ENCODE data around the gene SP140. TPM values are rescaled to one million over a fixed set of nuclear protein-coding genes. Genes with fewer than 3 reads are reported as not detected.

SP140 gene
- total RNA-seq, 4 donors from 2014 or later, result 0.65 to 2.5 (median 2.5) TPM; not detected in 1

DNA sequence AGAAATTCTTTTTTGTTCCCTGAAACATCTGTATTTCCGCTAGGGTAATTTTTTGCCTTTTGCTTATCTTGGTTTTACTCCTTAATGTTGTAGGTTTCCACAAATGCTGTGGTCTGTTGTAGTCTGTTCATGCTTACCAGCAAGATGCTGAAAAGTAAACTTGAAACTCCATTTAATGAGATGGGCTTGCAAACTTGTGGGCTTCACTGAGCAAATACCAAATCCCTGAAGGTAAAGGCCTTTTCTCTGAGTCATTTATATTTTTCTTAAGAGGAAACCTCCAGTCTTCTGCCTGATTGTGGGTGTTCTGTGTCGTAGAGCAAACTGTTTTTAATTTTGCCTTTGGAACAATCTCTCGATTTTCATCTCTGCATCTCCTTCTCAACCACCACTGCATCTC lies 9.3 kb downstream of the SP140 start:
- Histone ChIP-seq H3K4me1 (no peaks in the 10 kb centered on the region), H3K9me3 (peaks cover 0 to 14% (median 0%) of the 10 kb centered on the region in 4 donors), H3K27me3 (no peaks in the 10 kb centered on the region), H3K36me3 (no peaks in the 10 kb centered on the region), H3K4me3 (no peak overlapping the region), H3K27ac (replicated peaks in 1 of 4) (no peak overlapping the region)
- no peak for DNase-seq (ENCODE audit: extremely low spot score)
- intact Hi-C loops (cut with DNase I), result no loop called here
- 82% methylated on average over 3 of the region's 3 CpGs for WGBS
- TF ChIP-seq EP300 (IDR thresholded peaks at IDR 0.05) (no peak), POLR2AphosphoS5 (IDR thresholded peaks at IDR 0.05) (no peak), POLR2A (IDR thresholded peaks at IDR 0.05; ENCODE audit: low read depth) (no peak)
- TF ChIP-seq, protein P1, sequence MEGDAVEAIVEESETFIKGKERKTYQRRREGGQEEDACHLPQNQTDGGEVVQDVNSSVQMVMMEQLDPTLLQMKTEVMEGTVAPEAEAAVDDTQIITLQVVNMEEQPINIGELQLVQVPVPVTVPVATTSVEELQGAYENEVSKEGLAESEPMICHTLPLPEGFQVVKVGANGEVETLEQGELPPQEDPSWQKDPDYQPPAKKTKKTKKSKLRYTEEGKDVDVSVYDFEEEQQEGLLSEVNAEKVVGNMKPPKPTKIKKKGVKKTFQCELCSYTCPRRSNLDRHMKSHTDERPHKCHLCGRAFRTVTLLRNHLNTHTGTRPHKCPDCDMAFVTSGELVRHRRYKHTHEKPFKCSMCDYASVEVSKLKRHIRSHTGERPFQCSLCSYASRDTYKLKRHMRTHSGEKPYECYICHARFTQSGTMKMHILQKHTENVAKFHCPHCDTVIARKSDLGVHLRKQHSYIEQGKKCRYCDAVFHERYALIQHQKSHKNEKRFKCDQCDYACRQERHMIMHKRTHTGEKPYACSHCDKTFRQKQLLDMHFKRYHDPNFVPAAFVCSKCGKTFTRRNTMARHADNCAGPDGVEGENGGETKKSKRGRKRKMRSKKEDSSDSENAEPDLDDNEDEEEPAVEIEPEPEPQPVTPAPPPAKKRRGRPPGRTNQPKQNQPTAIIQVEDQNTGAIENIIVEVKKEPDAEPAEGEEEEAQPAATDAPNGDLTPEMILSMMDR (IDR thresholded peaks at IDR 0.05), result no peak

DNA sequence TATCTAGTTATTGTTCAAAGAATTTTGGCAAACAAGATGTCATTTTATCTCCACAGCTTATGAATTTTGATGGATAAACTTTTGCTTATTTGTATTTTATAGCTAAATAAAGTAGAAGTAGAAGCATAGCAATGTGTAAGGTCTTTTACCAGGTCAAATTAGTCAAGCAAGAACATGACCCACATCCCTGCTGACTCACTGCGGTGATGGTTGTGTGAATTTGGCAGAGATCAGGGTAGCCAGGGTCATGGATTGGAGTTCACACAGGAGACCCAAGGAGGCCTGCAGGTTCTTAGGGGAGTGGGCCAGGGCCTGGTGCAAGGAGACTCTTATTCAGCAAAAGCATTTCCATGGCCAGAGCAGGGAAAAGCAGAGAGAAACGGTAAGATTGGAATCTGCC lies 18.7 kb downstream of the SP140 start:
- no peaks in the 10 kb centered on the region for H3K4me1 ChIP-seq
- 89% methylated on average over 2 of the region's 2 CpGs for WGBS
- TF ChIP-seq POLR2A (IDR thresholded peaks at IDR 0.05; ENCODE audit: low read depth) (no peak), POLR2AphosphoS5 (IDR thresholded peaks at IDR 0.05) (no peak), EP300 (IDR thresholded peaks at IDR 0.05) (no peak)
- TF ChIP-seq, protein P1 (IDR thresholded peaks at IDR 0.05), result no peak
- H3K27ac ChIP-seq (replicated peaks in 1 of 4), result no peak overlapping the region
- no peaks in the 10 kb centered on the region for H3K36me3 ChIP-seq
- peaks cover 0 to 6% (median 0%) of the 10 kb centered on the region in 4 donors for H3K27me3 ChIP-seq
- DNase-seq (ENCODE audit: extremely low spot score), result no peak
- no peaks in the 10 kb centered on the region for H3K9me3 ChIP-seq
- H3K4me3 ChIP-seq, result no peak overlapping the region
- intact Hi-C loops (cut with DNase I), result no loop called here

DNA sequence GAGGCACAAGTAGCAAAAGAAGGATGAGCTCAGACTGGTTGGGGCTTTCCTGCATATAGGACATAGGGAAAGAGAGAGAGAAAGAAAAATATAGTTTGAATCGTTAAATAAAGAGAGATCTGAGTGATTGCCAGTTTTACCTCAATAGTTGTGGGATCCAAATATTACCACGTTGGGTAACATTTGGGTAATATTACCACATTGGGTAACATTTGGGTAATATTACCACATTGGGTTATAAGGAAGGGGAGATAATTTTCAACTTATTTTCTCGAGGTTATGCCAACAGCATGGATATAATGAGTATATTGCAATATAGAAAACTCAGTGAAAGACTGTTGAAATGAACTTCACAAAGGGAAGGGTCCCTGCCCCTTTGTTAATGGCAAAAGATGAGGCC lies 20.7 kb downstream of the SP140 start:
- Histone ChIP-seq H3K9me3 (no peaks in the 10 kb centered on the region), H3K4me1 (no peaks in the 10 kb centered on the region), H3K4me3 (no peak overlapping the region), H3K27ac (replicated peaks in 1 of 4) (no peak overlapping the region), H3K27me3 (peaks cover 0 to 3% (median 0%) of the 10 kb centered on the region in 4 donors), H3K36me3 (no peaks in the 10 kb centered on the region)
- intact Hi-C loops (cut with DNase I), result no loop called here
- no peak for TF ChIP-seq POLR2AphosphoS5 (IDR thresholded peaks at IDR 0.05)
- TF ChIP-seq, protein P1 (IDR thresholded peaks at IDR 0.05), result no peak
- no peak for TF ChIP-seq POLR2A (IDR thresholded peaks at IDR 0.05; ENCODE audit: low read depth)
- DNase-seq (ENCODE audit: extremely low spot score), result no peak
- WGBS, result 70% methylated on average over 3 of the region's 3 CpGs

DNA sequence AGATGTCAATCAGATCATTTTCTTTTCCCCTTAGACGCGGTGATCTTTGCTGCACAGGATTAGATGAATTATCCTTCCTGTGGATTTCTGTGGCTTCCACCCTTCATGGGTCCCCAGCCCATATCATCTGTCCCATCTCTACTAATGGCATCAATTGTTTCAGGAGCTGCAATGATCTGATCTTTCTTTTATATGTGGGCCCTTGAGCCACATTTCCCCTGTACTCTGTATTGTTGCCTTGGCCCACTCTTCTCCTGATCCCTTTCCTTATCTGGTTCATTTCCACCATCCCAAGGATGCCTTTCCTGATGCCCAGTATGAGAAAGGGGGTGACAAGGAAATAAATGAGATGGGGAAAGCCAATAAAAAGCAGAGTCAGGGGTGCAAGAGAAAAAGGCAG lies 24.7 kb downstream of the SP140 start:
- Histone ChIP-seq H3K4me1 (no peaks in the 10 kb centered on the region), H3K4me3 (no peak overlapping the region), H3K27ac (replicated peaks in 1 of 4) (no peak overlapping the region), H3K36me3 (no peaks in the 10 kb centered on the region), H3K27me3 (no peaks in the 10 kb centered on the region), H3K9me3 (no peaks in the 10 kb centered on the region)
- intact Hi-C loops (cut with DNase I), result no loop called here
- 95% methylated on average over 2 of the region's 2 CpGs for WGBS
- TF ChIP-seq EP300 (IDR thresholded peaks at IDR 0.05) (no peak), POLR2AphosphoS5 (IDR thresholded peaks at IDR 0.05) (no peak), POLR2A (IDR thresholded peaks at IDR 0.05; ENCODE audit: low read depth) (no peak)
- TF ChIP-seq, protein P1 (IDR thresholded peaks at IDR 0.05), result no peak
- DNase-seq (ENCODE audit: extremely low spot score), result no peak

DNA sequence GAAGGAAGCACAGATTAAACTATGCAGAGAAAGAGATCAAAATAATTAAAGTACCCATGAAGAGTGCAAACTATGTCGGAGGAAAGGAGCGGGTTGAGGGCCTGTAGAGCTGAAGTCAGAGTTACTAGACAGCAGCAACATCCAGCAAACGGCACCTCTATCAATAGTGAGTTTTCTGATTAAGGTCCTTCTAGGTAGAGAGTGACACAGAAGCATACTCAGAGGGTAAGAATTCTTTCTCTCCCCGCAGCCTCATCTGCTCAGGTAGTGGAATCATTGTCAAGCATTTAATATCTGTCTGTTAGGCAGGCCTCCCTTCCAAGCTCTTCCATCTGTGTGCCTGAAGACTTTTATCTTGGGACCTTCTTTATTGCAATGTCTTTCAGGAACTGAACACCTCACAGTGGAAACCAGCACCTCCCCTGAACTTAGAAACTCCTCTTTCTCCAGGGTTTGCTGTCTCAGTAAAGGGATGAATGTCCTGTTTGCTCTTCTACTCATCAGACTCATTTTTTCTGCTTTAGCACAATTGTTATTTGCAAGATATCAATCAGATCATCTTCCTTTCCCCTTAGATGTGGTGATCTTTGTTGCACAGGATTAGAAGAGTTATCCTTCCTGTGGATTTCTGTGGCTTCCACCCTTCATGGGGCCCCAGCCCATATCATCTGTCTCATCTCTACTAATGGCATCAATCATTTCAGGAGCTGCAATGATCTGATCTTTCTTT lies 28.8 kb downstream of the SP140 start:
- H3K4me3 ChIP-seq, result no peak overlapping the region
- no peaks in the 10 kb centered on the region for H3K27me3 ChIP-seq
- peaks cover 0 to 11% (median 0%) of the 10 kb centered on the region in 4 donors for H3K4me1 ChIP-seq
- no peak for DNase-seq (ENCODE audit: extremely low spot score)
- no peaks in the 10 kb centered on the region for H3K36me3 ChIP-seq
- no peak for TF ChIP-seq EP300 (IDR thresholded peaks at IDR 0.05)
- TF ChIP-seq, protein P1 (IDR thresholded peaks at IDR 0.05), result no peak
- no peak for TF ChIP-seq POLR2AphosphoS5 (IDR thresholded peaks at IDR 0.05)
- TF ChIP-seq POLR2A (IDR thresholded peaks at IDR 0.05; ENCODE audit: low read depth), result no peak
- H3K9me3 ChIP-seq, result no peaks in the 10 kb centered on the region
- 73% methylated on average over 4 of the region's 4 CpGs for WGBS
- intact Hi-C loops (cut with DNase I), result no loop called here
- H3K27ac ChIP-seq (replicated peaks in 1 of 4), result no peak overlapping the region

Data from esophagus muscularis mucosa (tissue), 4 donors.